H1 (cell line): ENCODE data around the gene SHANK2. TPM values are rescaled to one million over a fixed set of nuclear protein-coding genes. Genes with fewer than 3 reads are reported as not detected.

ENCODE experiments used
- BACH1 ChIP-seq: IDR thresholded peaks from 2 replicates; pipeline ENCODE4 v1.6.1; 2012; ENCODE audit warnings: low read length, improper control_type of control experiment
- BRCA1 ChIP-seq: IDR thresholded peaks from 2 replicates; pipeline ENCODE4 v1.6.1; 2012; ENCODE audit warnings: low read depth, low read length, improper control_type of control experiment
- CBX8 ChIP-seq: fragments of 300-800, 300-1000 bp; sonication (generic); IDR thresholded peaks from 2 replicates; pipeline ENCODE4 v1.7.1; 2016; ENCODE audit warnings: low read depth, low read length, borderline replicate concordance
- EP300 ChIP-seq, 2 experiments: IDR thresholded peaks; 1 replicate in 1 of 2; 2 replicates in 1 of 2; pipeline ENCODE4 v1.6.1; 2011 to 2012; ENCODE audit warnings: low read depth in 2 of 2, low read length in 2 of 2, mild to moderate bottlenecking in 2 of 2, borderline replicate concordance in 1 of 2, inconsistent platforms in 1 of 2, moderate library complexity in 1 of 2
- HDAC2 ChIP-seq, 2 experiments: fragments of 300-600 bp in 1 of 2; sonication (generic) in 1 of 2; IDR thresholded peaks; 2 replicates each; pipeline ENCODE4 v1.6.1; 2011 to 2012; ENCODE audit warnings: low read depth in 2 of 2, low read length in 2 of 2, mild to moderate bottlenecking in 2 of 2, moderate library complexity in 2 of 2, borderline replicate concordance in 1 of 2, inconsistent platforms in 1 of 2
- POLR2A ChIP-seq, 2 experiments: IDR thresholded peaks; 1 replicate in 1 of 2; 2 replicates in 1 of 2; pipeline ENCODE4 v1.6.1; 2011; ENCODE audit warnings: low read depth in 2 of 2, low read length in 2 of 2, mild to moderate bottlenecking in 2 of 2; ENCODE audit errors: control extremely low read depth in 1 of 2
- TCF12 ChIP-seq: IDR thresholded peaks from 2 replicates; pipeline ENCODE4 v1.6.1; 2011; ENCODE audit warnings: low read depth, mild to moderate bottlenecking, low read length
- polyA plus RNA-seq, 7 experiments: library from polyadenylated mRNA; depleted of rRNA in 3 of 7; stranded (reverse) in 5 of 7; unstranded in 2 of 7; fragments of >200 nt in 5 of 7; fragments of 200-250 nt in 2 of 7; gene quantifications; 1 replicate in 5 of 7; 2 replicates in 1 of 7; 4 replicates in 1 of 7; pipeline versions ENCODE4 v1.2.1 to v1.2.3, GENCODE V29; 2011 to 2013; ENCODE audit warnings: missing spikeins in 2 of 7, mixed read lengths in 2 of 7
- total RNA-seq: library from RNA; stranded (reverse); fragmentation: NEBNext Ultra II Directional; extraction: Animal tissue kit (Norgen Biotek cat#: 25700); gene quantifications from 2 replicates; pipeline ENCODE4 v1.2.1, GENCODE V29; 2021
- TF ChIP-seq, protein P1 (sequence below): IDR thresholded peaks from 2 replicates; pipeline ENCODE4 v1.6.1; 2012; ENCODE audit warnings: inconsistent platforms

The SHANK2 gene
- total and polyA plus RNA-seq, 2 of the 8 experiments (the other 6 are each of a cell fraction or from before 2014, with no cell fraction given) = 10.1 to 54.2 TPM

DNA sequence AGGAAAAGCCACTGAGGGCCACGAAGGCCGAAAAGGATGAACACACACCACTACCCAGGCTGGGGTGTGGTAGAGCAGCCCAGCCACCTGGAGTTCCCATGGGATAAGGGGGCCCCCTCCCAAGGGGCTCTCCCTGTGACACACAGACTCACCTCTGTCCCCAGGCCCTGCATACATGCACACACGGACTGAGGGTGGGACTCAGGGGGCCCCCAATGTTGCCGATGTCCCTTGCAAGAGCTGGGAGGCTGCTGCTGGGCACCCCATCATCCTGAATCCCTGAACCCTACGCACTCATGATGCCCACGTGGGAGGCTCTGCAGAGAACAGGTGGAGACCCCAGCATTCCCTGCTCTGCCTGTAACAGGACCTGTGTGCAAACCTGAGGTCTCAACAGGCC, 14.5 kb downstream of the SHANK2 start (continued):
- TF ChIP-seq, protein P1, sequence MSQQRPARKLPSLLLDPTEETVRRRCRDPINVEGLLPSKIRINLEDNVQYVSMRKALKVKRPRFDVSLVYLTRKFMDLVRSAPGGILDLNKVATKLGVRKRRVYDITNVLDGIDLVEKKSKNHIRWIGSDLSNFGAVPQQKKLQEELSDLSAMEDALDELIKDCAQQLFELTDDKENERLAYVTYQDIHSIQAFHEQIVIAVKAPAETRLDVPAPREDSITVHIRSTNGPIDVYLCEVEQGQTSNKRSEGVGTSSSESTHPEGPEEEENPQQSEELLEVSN = no peak
- TF ChIP-seq POLR2A (IDR thresholded peaks at IDR 0.05; ENCODE audit: control extremely low read depth in 1 of 2, low read depth in 2 of 2, low read length in 2 of 2) (no peak), BACH1 (no peak), EP300 (IDR thresholded peaks at IDR 0.05; ENCODE audit: borderline replicate concordance in 1 of 2, low read depth in 2 of 2, low read length in 2 of 2) (no peak), BRCA1 (no peak), HDAC2 (IDR thresholded peaks at IDR 0.05; ENCODE audit: borderline replicate concordance in 1 of 2, low read depth in 2 of 2, low read length in 2 of 2) (no peak), TCF12 (no peak), CBX8 (no peak)
